GM23338 (cell line): ENCODE measurements around the gene MYF6. TPM values are rescaled to one million over a fixed set of nuclear protein-coding genes. Genes with fewer than 3 reads are reported as not detected.

Experiments used
- ATAC-seq: fragments of 200-7000 bp; cut with Tn5 transposase; 3 replicates; pipeline ENCODE4 v1.9.1; 2020
- DNase-seq: peaks from one replicate; pipeline ENCODE4 v3.0.0-alpha.2; 2015; ENCODE audit warnings: low spot score
- H2AFZ ChIP-seq: fragments of 200-600 bp; sonication (generic); 2 replicates; pipeline ENCODE4 v1.8.0; 2016; ENCODE audit warnings: antibody characterized with exemption, mild to moderate bottlenecking, moderate library complexity
- H3F3A ChIP-seq: fragments of 200-600 bp; sonication (generic); replicated peaks from 2 replicates; pipeline ENCODE4 v1.8.0; 2017; ENCODE audit warnings: antibody characterized with exemption, mixed run types, low read depth
- H3K27ac ChIP-seq: fragments of 200-600 bp; sonication (generic); 2 replicates; pipeline ENCODE4 v1.6.1; 2016; ENCODE audit warnings: low read depth
- H3K27me3 ChIP-seq: fragments of 200-600 bp; sonication (generic); 2 replicates; pipeline ENCODE4 v1.8.0; 2016; ENCODE audit warnings: mild to moderate bottlenecking, mixed run types, moderate library complexity; ENCODE audit not compliant: insufficient read depth
- H3K36me3 ChIP-seq: fragments of 200-600 bp; sonication (generic); 2 replicates; pipeline ENCODE4 v1.8.0; 2016; ENCODE audit warnings: mild to moderate bottlenecking; ENCODE audit not compliant: insufficient read depth
- H3K4me1 ChIP-seq: fragments of 200-600 bp; sonication (generic); 2 replicates; pipeline ENCODE4 v1.8.0; 2016; ENCODE audit warnings: mild to moderate bottlenecking, moderate library complexity; ENCODE audit not compliant: insufficient read depth
- H3K4me2 ChIP-seq: fragments of 200-600 bp; sonication (generic); 2 replicates; pipeline ENCODE4 v1.7.1; 2017; ENCODE audit warnings: mixed run types
- H3K4me3 ChIP-seq: fragments of 200-600 bp; sonication (generic); 2 replicates; pipeline ENCODE4 v1.6.1; 2016; ENCODE audit warnings: mixed run types
- H3K79me2 ChIP-seq: fragments of 200-600 bp; sonication (generic); replicated peaks from 2 replicates; pipeline ENCODE4 v1.8.0; 2017; ENCODE audit warnings: mild to moderate bottlenecking; ENCODE audit not compliant: insufficient read depth
- H3K9me2 ChIP-seq: fragments of 200-600 bp; sonication (generic); 2 replicates; pipeline ENCODE4 v1.8.0; 2017; ENCODE audit not compliant: insufficient read depth
- H4K20me1 ChIP-seq: fragments of 200-600 bp; sonication (generic); replicated peaks from 2 replicates; pipeline ENCODE4 v1.8.0; 2017; ENCODE audit warnings: mild to moderate bottlenecking; ENCODE audit not compliant: insufficient read depth
- H3K27ac Mint-ChIP-seq: 2 replicates; pipeline ENCODE4 v1.8.0; 2020; ENCODE audit warnings: inconsistent platforms, mild to moderate bottlenecking, moderate library complexity, mixed read lengths
- H3K27me3 Mint-ChIP-seq: 3 replicates; pipeline ENCODE4 v1.8.0; 2022; ENCODE audit warnings: low read depth, mild to moderate bottlenecking, moderate library complexity, mixed read lengths, inconsistent platforms; ENCODE audit not compliant: insufficient read depth, poor library complexity
- H3K36me3 Mint-ChIP-seq: 3 replicates; pipeline ENCODE4 v1.8.0; 2021; ENCODE audit warnings: low read depth, mild to moderate bottlenecking, inconsistent platforms, moderate library complexity, mixed read lengths
- H3K4me1 Mint-ChIP-seq: 3 replicates; pipeline ENCODE4 v1.8.0; 2020; ENCODE audit warnings: mild to moderate bottlenecking, inconsistent platforms, mixed read lengths
- H3K4me3 Mint-ChIP-seq: 3 replicates; pipeline ENCODE4 v1.8.0; 2021; ENCODE audit warnings: moderate library complexity, mild to moderate bottlenecking, inconsistent platforms, mixed read lengths
- H3K9me3 Mint-ChIP-seq: 3 replicates; pipeline ENCODE4 v1.8.0; 2020; ENCODE audit warnings: moderate library complexity, mild to moderate bottlenecking, inconsistent platforms, mixed read lengths
- CREB1 ChIP-seq: fragments of 250-450 bp; sonication (Bioruptor Pico); IDR thresholded peaks from 2 replicates; pipeline ENCODE4 v1.5.0; 2020; ENCODE audit warnings: low read depth, mild to moderate bottlenecking, moderate library complexity
- CTCF ChIP-seq, 2 experiments: fragments of 200-600 bp in 1 of 2; sonication (generic) in 1 of 2; conservative IDR thresholded peaks; 2 replicates each; pipeline versions ENCODE4 v1.5.1 to v1.6.1; 2016 to 2017; ENCODE audit warnings: antibody characterized with exemption in 2 of 2, low read depth in 2 of 2, mild to moderate bottlenecking in 2 of 2, moderate library complexity in 1 of 2
- EZH2 ChIP-seq: fragments of 200-600 bp; sonication (generic); IDR thresholded peaks from one replicate; pipeline ENCODE4 v1.8.0; 2017; ENCODE audit warnings: antibody characterized with exemption, mild to moderate bottlenecking, low read depth; ENCODE audit not compliant: unreplicated experiment
- EZH2phosphoT487 ChIP-seq: fragments of 200-600 bp; sonication (generic); IDR thresholded peaks from one replicate; pipeline ENCODE4 v1.8.1; 2018; ENCODE audit warnings: antibody characterized with exemption; ENCODE audit not compliant: unreplicated experiment
- JUNB ChIP-seq: IDR thresholded peaks from one replicate; pipeline ENCODE4 v1.6.1; 2016; ENCODE audit warnings: antibody characterized with exemption; ENCODE audit not compliant: unreplicated experiment
- NANOG ChIP-seq: IDR thresholded peaks from 2 replicates; pipeline ENCODE4 v1.6.1; 2016; ENCODE audit warnings: antibody characterized with exemption, borderline replicate concordance
- POLR2AphosphoS5 ChIP-seq: IDR thresholded peaks from 2 replicates; pipeline ENCODE4 v1.6.1; 2016; ENCODE audit warnings: antibody characterized with exemption, low read depth
- REST ChIP-seq: IDR thresholded peaks from one replicate; pipeline ENCODE4 v1.6.1; 2018; ENCODE audit warnings: antibody characterized with exemption; ENCODE audit not compliant: unreplicated experiment
- STAT1 ChIP-seq: IDR thresholded peaks from one replicate; pipeline ENCODE4 v1.6.1; 2016; ENCODE audit warnings: antibody characterized with exemption; ENCODE audit not compliant: unreplicated experiment
- ZNF114 ChIP-seq: fragments of 250-450 bp; sonication (Bioruptor Pico); IDR thresholded peaks from 2 replicates; pipeline ENCODE4 v1.5.0; 2020; ENCODE audit warnings: mild to moderate bottlenecking, moderate library complexity
- ZNF331 ChIP-seq: fragments of 250-450 bp; sonication (Bioruptor Pico); IDR thresholded peaks from 2 replicates; pipeline ENCODE4 v1.5.0; 2020; ENCODE audit warnings: low read depth, mild to moderate bottlenecking, moderate library complexity
- polyA plus RNA-seq: library from polyadenylated mRNA; unstranded; fragments of >200 nt; fragmentation: Nextera tagmentation; extraction: Ambion mirVana; gene quantifications from 2 replicates; pipeline ENCODE4 v1.2.1, GENCODE V29; 2016
- total RNA-seq: library from RNA; depleted of rRNA; stranded (reverse); fragments of >200 nt; shearing (Covaris generic); gene quantifications from 2 replicates; pipeline ENCODE4 v1.2.3, GENCODE V29; 2014

MYF6 gene
- total and polyA plus RNA-seq, 2 experiments from 2014 or later, result not detected

- TF ChIP-seq REST (no peak), EZH2phosphoT487 (no peak), ZNF114 (CRISPR knock-in tag) (no peak), NANOG (no peak)
These were observed 15.3 kb upstream of the MYF6 start (continued) for GRCh38 chr12:80692114-80692513.

GRCh38 chr12:80697270-80697887 lies 10.1 kb upstream of the MYF6 start:
- no peak overlapping the region for H3K27ac Mint-ChIP-seq
- Histone ChIP-seq H3K79me2 (no peaks in the 10 kb centered on the region), H3F3A (no peaks in the 10 kb centered on the region), H4K20me1 (no peaks in the 10 kb centered on the region), H3K4me3 (no peak overlapping the region), H3K27me3 (peaks cover 6% of the 10 kb centered on the region), H3K4me2 (no peak overlapping the region), H3K27ac (no peak overlapping the region), H3K9me2 (no peaks in the 10 kb centered on the region), H3K4me1 (peaks cover under 1% of the 10 kb centered on the region; the same call in 1 of the 2 replicates), H3K36me3 (no peaks in the 10 kb centered on the region), H2AFZ (no peak overlapping the region)
- H3K4me3 Mint-ChIP-seq, result no peak overlapping the region
- no peak for TF ChIP-seq CREB1 (CRISPR knock-in tag)
- TF ChIP-seq ZNF114 (CRISPR knock-in tag), result no peak
- no peak for TF ChIP-seq EZH2
- TF ChIP-seq JUNB, result no peak
- TF ChIP-seq STAT1, result no peak
- no peak for TF ChIP-seq REST
- no peak for TF ChIP-seq ZNF331
- no peak for TF ChIP-seq CTCF (conservative IDR thresholded peaks at IDR 0.05; ENCODE audit: low read depth in 2 of 2)
- TF ChIP-seq POLR2AphosphoS5, result no peak
- no peak for TF ChIP-seq EZH2phosphoT487
- H3K36me3 Mint-ChIP-seq, result no peaks in the 10 kb centered on the region
- no peak for ATAC-seq
- peaks cover 7% of the 10 kb centered on the region for H3K4me1 Mint-ChIP-seq
- no peak for DNase-seq
- H3K9me3 Mint-ChIP-seq, result no peaks in the 10 kb centered on the region
- H3K27me3 Mint-ChIP-seq, result no peaks in the 10 kb centered on the region
